HG03103 (cell line): Measurements from ENCODE around the gene TCIRG1.

Experiments used
- ATAC-seq: cut with Tn5 transposase; IDR thresholded peaks from one replicate; pipeline ENCODE4 v1.9.1; 2021; ENCODE audit warnings: low read depth; ENCODE audit not compliant: unreplicated experiment

The TCIRG1 gene

DNA sequence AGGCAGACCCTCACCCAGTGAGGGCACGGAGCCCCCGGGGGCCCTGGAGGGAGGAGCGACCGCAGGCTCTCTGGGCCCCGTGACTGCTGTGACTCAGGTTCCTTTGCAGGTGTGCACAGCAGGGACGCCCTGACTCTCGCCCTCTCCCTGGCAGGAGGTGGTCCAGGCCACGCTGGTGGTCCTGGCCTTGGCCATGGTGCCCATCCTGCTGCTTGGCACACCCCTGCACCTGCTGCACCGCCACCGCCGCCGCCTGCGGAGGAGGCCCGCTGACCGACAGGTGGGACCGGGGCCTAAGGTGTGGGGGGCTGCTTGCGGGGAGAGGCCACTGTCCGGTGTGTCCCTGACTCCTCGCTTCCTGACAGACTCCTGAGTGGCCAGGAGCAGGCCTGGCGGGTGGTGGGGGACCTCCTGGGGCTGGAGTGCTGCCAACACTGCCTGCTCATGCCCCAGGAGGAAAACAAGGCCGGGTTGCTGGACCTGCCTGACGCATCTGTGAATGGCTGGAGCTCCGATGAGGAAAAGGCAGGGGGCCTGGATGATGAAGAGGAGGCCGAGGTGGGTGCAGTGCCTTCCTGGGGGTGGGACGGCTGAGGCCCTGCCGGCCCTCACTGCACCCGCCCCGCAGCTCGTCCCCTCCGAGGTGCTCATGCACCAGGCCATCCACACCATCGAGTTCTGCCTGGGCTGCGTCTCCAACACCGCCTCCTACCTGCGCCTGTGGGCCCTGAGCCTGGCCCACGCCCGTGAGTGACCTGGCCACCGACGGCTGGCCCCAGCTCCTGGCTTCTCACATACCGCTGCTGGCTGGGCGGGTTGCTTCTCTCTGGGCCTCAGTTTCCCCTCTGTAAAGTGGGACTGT lies 10.9 kb downstream of the TCIRG1 start:
- ATAC-seq, result no peak

DNA sequence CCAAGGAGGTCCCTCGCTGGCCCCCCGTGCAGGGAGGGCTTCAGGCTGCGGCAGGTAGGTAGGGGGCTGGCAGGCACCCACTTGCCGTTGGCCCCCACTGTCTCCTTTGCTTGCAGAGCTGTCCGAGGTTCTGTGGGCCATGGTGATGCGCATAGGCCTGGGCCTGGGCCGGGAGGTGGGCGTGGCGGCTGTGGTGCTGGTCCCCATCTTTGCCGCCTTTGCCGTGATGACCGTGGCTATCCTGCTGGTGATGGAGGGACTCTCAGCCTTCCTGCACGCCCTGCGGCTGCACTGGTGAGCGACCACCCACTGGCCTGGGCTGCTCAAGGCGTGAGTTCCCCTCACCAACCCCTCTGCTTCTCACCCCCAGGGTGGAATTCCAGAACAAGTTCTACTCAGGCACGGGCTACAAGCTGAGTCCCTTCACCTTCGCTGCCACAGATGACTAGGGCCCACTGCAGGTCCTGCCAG lies 11.6 kb downstream of the TCIRG1 start:
- no peak for ATAC-seq

DNA sequence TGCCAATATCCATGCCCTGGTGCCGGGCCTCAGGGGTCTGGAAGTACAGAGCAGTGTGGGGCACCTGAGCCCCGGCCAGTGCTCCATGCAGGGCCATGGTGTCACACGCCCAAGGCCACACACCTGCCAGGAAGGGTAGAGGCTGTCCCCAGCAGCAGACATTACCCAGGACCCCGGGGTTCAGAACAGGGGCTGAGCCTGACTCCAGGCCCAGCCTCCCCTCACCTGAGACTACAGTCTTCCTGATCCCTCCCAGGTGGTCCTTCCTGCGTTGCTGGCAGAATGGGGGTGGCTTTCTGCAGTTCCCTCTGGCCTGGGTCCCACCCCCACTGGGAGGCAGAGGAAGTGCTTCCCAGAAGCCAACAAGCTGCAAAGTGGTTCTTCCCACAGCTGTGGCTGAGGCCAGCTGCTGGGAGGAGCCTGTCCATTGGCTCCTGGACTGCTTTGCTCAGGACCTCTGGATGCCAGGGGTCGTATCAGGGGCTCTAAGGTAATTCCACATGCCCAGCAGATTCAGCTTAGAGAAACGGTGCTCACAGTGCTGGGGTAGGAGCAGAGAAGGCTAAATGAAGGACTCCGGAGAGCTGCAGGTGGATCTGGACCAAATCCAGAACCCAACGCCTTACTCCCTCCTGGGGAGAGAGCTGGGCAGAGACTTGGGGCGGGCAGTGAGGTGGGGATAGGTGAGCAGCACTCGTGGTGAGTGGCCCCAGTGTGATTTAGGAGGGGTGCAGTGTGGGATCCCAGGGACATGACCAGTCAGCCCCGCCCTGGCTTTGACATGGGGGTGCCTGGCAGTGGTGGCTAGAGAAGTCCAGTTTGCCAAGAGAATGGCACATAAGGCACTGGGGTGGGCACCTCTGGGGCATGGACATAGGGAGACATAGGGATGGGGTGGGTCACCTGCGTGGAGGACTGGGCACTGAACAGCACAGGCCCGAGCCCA lies 12.6 kb downstream of the TCIRG1 start:
- ATAC-seq, result no peak

DNA sequence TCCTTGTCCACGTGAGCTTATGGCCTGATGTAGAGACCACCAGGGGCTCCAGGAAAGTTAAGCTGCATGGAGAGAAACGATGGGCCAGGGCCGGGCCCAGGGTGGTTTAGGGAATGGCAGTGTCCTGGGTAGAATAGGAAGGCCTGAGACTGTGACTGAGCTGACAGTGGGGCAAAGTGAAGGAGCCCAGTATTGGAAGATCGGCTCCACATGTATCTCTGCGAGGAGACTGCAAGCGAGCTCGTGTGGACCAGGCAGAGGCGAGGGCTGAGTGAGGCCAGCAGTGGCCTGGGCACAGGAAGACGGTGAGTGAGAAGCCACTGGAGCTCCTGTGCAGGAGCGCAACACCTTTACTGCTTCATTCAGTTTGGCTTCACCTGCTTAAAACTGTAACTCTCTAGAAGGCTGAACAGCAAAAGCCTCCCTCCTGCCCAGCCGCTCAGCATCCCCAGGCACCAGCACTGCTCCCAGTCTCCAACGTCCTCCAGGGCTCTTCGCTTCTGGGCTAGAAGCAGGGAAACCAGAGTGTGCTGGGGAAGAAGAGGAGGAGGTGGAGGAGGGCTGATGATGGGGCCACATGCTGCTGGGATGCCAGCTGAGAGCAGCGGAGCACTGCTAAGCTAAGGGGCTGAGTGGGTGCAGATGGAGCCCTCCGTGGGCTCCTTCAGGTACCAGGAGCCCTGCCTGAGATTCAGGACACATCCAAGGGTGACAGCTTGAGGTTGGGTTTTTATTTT lies 13.5 kb downstream of the TCIRG1 start:
- no peak for ATAC-seq

DNA sequence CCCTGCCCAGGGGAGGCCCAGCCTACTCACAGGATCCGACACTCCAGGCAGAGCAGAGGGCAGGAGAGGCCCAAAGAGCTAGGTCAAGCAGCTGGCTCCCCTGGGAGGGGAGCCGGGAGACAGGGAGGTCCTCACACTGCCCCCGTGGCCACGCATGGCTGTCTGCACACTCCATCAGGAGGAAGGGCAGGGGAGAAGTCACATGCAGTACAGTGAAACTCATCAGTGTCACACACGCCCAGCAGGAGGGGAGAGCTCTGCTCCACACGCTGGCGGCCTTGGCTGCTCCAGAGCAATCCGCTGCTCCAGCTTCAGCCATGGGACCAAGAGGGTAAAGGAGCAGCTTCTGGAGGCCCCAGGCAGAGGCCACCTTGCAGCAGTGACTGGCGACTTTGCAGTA lies 14.3 kb downstream of the TCIRG1 start:
- ATAC-seq, result no peak

DNA sequence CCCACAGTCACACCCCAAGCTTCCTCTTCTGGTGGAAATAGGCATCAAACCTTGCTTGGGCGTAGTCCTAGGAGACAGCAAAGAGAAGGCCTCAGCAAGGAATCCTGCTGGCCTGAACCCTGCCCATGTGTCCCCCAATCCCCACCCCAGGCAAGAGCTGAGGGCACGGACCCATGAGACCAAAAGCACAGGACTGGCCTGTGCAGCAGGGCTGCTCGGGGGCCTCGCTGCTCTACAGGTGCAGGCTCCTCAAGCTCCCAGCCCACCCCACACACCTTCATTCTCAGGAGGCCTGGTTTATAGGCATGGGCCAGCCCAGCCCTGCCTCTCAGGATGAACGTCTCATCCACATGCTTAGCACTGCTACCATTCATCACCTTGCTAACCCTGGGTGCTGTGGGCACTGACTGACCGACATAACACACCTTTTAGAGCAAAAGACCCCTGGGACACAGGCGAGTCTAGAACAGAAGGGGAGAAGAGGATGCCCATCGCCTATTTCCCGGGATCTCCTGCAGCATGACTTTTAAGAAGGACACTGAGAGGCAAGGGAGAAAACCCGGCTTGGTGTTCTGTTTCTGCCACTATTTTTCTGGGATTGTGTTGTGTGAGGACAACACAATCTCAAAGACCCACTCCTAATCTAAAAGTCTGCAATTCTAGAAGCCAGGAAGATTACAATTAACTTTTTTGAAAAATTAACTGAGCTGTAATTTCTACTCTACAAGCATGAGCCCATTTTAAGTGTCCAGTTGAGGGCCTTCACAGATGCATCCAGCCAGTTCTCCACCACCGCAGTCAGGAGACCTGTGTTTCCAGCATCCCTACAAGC lies 15.4 kb downstream of the TCIRG1 start:
- no peak for ATAC-seq

DNA sequence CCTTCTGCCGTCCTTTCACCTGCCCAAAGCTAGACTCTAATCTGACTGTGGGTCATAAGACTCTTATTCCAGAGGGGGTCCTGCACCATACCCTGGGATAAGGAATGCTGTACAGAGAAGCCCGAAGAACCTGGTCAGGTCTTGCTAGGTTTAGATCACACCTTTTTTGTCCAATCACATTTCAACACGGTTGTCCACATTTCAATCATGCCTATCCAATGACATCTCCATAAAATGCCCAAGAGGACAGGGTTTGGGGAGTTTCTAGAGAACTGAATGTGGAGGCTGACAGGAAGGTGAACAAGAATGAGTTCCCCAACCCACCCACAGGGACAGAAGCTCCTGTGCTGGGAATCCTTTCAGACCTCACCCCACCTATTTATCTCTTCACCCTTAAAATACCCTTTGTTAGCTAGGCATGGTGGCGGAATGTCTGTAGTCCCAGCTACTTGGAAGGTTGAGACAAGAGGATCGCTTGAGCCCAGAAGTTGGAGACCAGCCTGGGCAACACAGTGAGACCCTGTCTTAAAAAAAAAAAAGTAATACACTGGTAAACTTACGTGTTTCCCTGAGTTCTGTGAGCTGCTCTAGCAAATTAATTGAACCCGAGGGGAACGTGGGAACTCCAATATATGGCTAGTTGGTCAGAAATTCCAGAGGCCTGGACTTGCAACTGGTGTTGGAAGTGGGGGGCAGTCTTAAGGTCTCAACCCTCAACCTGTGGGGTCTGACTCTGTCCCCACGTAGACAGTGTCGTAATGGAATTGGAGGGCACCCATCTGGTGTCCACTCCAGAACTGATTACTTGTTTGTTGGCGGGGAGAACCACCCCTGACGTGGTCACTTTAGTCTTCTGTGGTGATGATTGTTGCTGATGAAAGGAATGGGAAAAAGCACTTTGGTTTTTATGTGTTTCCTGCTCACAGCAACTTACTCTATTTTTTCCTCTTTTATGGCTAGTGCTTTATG lies 17.8 kb downstream of the TCIRG1 start:
- no peak for ATAC-seq

DNA sequence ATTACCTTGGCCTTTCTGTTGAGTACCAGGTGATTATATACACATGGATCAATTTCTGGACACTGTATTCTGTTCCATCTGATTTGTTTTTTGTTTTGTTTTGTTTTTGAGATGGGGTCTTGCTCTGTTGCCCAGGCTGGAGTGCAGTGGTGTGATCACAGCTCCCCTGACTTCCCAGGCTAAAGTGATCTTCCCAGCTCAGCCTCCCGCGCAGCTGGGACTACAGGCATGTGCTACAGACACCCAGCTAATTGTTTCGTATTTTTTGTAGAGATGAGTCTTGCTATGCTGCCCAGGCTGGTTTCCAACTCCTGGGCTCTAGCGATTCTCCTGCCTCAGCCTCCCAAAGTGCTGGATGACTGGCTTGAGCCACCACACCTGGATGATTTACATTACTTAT lies 19.0 kb downstream of the TCIRG1 start:
- no peak for ATAC-seq

DNA sequence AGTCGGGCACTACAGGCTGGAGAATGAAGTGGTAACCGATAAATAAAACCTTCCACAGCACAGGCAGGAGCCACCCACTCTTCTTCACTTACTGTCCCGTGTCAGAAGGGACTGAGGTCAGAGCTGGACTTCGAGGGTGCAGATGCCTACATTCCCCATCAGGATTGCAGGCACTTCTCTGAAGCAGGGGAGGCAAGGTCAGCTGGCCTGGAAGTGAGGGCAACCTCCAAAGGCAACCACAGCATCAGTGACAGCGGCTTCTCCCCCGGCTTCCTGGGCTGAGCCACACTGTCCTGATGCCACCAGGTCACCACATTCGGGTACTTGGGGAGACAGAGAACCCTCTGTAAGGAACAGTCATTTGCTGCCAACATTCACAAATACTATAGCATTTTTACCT lies 22.7 kb downstream of the TCIRG1 start:
- ATAC-seq, result no peak

DNA sequence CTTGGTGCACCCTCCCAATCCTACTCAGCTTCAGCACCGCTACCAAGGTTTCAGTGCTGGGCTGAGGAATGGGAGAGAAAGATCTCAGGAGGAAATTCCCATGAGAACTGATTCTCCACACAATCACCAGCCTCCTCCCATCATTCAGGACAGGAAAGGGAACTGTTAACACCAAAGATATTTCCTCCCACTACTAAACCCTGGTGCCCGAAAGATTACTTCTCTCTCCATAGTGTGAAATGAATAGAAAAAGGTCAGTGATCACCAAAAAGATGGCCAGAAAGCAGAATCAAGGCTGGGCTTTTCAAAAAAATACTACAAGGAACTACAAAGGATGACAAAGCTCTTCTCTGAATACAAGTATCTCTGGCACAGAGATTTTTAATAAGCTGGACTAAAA lies 26.1 kb downstream of the TCIRG1 start:
- no peak for ATAC-seq

DNA sequence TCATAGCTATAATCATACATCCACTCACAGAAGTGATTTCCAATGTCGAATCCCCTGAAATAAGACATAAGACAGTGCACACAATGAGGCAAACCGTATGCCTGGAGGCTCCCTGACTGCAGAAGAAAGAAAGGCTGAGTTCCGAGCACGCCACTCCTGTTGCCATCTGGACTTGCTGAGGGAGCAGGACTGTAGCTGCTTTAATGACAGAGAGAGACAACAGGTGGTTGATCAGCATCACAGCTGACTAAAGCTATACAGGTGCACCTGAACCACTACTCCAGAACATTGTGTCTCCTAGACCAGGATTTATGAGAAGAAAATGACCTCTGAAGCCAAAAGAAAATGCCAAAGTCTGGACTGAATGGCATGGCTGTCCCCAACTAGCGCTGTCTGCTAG lies 27.0 kb downstream of the TCIRG1 start:
- ATAC-seq, result no peak

DNA sequence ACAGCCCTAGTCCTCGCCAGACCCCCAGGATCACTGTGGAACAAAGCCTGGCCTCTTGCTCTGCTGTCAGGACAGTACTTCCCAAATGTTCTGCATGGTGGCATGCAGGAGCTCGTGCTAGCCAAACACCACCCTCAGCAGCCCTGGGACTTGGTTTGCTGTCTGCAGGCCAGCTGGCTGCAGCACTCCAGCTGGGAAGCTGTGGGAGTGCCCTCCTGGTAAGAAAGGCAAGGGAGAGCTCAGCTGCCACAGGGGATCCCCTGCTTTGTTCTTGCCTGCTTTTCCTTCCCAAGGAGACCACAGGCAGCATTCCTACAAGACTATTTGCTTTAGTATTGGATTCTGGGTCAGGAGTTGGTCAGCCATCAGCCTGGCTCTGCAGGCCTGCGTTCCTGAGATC lies 27.9 kb downstream of the TCIRG1 start:
- ATAC-seq, result no peak

DNA sequence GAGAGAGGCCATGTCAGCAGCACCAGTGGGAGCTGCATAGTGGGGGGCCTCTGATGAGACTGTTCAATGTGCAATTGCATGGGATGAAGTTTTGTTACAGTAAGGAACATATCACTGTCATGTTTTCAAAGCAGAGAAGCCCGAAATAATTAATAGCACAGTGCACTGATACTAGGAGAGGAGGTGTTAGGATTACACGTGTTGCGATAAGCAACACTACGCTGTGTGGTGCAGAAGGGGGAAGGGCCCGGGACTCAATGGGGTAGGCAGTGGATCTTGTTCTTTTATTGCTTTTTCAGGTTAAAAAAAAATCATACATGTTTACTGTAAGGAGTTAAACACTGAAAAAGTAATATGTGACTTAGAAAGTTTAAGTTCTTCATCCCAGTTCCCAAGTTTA lies 29.2 kb downstream of the TCIRG1 start:
- ATAC-seq, result no peak

DNA sequence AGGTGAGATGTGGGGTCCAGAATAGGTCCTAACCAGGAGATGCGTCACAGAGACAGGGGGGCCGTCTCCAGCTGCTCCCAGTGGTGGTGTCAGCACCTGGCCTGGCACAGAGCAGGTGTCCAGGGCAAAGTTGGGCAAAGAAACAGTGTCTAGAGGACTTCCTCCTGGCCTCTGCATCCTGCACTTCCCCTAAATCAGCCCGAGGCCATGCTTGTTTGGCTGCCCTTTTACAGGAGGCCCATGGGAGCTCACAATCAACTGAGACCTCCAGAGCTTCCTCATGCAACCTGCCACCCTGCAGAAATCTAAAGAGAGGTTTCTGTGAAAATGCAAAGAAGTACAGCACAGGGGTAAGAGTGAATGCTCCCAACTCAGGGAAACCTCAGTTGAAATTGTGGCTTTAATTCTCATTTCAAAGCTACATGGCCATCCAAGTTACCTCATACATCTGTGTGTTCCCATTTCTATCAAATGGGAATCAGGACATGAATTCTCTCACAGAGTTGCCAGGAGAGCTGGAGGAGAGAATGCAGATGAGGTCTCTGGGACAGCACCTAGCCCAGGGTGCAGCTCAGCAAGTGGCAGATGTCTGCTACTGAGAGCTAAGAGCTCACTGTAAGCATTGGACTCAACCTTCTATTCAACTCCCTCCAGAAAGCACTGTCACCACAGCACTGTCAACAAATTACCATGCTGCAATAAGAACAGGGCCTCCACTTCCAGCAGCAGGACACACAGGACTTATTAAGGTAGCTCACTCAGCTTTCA lies 32.6 kb downstream of the TCIRG1 start:
- ATAC-seq, result no peak

DNA sequence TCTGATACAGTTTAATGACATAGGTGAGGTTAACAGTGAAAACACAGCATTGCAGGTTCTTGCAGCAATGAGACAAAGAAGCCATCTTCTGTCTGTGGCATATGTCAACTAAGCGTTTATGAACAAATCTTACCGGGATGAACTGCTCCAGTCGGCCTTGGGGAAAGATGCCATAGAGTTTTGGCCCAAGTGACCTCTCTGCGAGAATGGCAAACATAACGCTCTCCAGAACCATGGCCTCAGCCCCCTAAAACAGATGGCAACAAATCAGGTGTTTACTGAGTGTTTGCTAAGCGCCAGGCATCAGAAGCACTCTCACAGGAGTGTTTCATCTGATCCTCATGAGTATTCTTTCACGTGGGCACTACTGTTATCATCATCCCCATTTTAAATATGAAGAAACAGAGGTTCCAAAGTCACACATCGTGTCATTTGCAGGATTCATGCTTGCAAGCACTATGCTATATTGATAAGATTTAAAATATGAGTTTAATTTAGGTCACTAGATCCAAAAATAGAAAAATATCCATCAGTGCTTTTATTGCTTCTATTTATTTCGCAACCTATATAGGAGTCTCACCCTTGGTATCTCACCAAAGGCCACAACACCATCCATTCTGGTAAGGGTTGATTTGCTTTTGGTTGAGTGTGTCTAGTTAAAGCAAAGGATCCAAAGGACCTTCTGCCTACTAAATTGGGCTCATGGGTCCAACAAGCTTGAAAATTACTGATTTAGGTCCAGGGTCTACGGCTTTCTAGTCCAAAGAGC lies 35.9 kb downstream of the TCIRG1 start:
- no peak for ATAC-seq

DNA sequence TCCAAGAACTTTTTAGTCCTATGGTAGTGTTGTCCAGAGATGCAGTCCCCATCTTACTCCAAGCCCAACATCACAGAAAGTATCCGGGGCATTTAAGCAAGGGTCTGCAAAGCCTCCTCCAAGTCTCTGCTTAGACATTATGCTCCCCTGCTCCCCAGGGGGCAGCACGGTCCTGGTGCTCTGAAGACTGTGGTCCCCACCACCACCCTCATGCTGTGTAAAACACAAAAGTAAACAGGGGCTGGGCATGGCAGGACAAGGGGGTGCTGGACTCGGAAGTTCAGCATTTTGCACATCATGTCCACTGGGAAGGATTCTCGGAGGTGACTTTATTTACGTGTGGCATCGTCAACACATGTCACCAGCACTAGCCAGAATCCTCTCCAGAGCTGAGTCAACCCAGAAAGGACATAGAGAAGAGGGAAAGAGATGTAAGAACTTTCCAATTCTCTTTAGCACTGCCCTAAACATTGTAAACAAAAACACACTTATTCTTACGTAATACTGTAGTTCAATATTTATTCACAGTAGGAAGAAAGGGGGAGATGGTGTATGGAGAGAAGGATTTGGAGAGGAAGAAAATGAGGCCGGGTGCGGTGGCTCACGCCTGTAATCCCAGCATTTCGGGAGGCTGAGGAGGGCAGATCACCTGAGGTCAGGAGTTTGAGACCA lies 37.7 kb downstream of the TCIRG1 start:
- no peak for ATAC-seq
